GM15510 (cell line): ENCODE measurements around the gene ULK4.

ENCODE experiments used
- POLR2A ChIP-seq: IDR thresholded peaks from 3 replicates; pipeline ENCODE4 v1.6.1; 2011; ENCODE audit warnings: borderline replicate concordance; ENCODE audit not compliant: insufficient read length; ENCODE audit errors: extremely low read depth

The ULK4 gene

DNA sequence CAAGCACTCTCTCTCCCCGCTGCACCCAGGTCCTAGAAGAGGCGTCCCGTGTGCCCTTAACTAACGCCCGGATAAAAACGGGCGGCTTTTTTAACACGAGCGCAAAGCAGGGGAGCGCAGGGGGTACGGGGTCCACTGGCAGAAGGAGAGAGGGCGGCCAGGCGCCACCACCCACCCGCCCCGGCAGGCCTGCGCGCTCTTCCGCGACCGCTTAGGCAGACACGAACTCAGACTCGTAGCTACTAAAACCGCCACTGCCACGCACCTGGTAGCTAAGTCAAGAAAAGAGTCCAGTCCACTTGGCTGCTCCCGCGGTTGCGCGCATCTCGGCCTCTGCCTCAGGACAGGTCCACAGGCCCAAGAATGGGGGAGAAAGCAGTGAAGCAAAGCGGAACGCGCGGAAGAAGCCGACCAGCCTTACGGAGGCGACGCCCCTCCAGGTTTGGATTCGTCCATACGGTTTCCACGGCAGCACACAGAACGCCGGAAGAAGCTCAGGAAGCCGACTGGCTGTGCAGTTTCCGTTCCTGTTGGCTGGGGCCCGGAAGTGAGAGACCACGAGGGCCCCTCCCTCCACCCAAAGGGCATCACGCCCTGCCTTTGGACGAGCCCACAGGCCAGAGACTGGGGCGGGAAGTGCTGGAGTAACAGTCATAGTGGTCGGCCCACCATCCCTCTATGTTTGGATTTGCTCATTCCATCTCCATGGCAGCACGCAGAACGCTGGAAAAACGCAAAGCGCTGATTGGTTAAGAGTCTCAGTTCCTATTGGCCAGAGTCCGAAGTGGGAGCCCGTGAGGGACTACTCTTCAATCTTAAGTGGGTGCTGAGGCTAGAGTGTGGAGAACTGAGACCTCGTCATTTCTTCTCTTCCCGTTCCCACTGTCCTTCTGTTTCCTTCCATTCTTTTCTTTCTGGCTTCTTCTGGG lies at the start of gene ULK4:
Gene ULK4 (minus strand): TSS at position 353 of the 929 bp plus-strand sequence. CDS start 7,344 bp downstream, outside the sequence.
- TF ChIP-seq POLR2A, result peak; percentile 51

DNA sequence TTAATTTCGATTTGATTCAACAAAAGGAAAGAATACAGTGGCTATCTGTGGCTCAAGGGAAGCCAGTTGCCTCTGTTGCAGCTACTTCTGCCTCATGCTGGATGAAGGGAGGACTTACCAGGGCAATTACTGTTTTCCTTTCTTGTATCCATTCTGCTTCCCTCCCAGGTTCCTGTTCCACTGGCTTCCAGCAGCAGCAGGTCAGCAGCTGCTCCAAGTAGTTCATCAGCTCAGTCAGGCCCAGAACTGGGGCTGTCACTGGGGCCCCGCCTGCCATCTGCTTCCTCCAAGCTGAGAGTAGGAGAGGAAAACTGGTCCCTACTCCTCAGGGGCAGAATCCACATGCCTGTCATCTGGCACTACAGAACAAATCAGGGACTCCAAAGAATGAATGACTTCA lies 48.6 kb upstream of the ULK4 start:
- TF ChIP-seq POLR2A, result no peak

DNA sequence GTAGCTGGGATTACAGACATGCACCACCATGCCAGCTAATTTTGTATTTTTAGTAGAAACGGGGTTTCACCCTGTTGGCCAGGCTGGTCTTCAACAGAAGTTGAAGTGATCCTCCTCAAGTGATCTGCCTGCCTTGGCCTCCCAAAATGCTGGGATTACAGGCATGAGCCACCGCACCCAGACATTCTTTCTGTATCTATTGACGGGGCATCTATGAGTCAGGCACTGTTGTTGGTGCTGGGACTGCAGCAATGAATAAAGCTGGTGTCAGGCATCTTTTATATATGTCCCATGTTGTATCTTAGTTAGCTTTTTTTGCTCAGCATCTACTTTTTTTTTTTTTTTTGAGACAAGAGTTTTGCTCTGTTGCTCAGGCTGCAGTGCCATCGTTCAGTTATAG lies 47.6 kb upstream of the ULK4 start:
- TF ChIP-seq POLR2A, result no peak

DNA sequence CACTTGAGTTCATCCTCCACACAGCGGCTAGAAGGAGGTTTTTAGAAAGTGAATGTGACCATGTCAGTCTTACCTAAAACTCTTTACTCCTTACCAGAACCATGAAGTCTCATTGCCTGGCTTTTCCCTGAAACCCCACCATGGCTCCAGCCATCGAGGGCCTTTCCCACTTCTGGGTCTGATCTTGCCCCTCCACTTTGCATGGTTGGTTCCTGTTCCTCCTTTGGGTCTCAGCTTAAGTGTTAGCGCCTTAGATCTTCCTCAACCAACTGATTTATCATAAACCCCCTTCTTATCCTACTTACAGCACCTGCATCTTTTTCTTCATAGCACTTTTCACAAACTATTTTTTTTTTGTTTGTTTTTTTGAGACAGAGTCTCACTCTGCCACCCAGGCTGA lies 45.9 kb upstream of the ULK4 start:
- no peak for TF ChIP-seq POLR2A

DNA sequence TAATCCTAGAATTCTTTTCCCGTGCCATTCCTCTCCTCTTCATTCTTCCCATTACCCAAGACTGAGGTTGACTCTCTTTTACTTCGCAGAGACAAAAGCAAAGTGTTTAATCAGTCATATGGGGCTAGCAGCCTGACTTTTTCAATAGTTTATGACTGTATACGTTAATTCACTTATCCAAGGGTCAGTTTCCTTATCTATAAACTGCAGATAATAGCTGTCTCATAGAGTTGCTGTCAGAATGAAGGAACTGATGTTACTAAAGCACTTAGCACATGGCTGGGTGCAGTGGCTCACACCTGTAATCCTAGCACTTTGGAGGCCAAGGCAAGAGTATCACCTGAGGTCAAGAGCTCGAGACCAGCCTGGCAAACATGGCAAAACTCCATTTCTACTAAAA lies 43.5 kb upstream of the ULK4 start:
- TF ChIP-seq POLR2A, result no peak

DNA sequence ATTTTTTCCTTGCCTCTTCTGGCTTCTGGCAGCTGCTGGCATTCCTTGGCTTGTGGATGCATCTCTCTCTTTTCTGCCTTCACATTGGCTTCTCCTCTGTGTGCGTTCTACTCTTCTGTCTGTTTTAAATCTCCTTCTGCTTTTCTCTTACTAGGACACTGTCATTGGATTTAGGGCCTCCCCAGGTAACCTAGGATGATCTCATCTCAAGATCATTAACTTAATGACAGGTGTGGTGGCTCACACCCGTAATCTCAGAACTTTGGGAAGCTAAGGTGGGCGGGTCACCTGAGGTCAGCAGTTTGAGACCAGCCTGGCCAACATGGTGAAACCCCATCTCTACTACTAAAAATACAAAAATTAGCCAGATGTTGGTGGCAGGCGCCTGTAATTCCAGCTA lies 40.9 kb upstream of the ULK4 start:
- no peak for TF ChIP-seq POLR2A

DNA sequence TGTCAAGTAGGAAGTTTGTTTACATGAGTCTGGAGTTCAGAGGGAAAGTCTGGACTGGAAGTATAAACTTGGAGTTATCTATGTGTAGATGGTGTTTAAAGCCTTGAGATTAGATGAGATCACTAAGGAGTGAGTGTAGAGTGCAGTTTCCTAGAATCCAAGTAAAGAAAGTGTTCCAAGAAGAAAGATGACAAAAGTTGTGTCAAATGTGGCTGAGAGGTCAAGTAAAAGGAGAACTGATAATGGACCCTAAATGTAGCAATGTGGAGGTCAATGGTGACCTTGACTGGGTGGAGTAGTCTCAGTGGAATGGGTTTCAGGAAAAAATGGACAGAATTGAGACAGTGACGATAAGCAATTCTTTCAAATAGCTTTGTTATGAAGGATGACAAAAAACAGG lies 39.9 kb upstream of the ULK4 start:
- no peak for TF ChIP-seq POLR2A

DNA sequence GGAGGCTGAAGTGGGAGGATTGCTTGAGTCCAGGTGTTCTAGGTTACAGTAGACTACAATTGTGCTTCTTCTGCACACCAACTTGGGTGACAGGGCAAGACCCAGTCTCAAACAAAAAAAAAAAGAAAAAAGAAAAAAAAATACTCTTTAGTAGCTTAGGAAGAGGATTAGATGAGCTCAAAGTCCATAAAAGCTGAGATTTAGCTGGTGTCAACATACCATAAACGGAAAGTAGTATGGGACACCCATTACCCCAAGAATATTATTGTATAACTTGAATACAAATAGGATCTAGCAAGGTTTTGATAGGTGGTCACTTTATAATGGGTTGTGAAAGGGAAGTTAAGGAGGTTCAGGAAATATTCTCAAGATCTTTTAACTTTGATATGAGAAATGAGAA lies 38.0 kb upstream of the ULK4 start:
- no peak for TF ChIP-seq POLR2A

DNA sequence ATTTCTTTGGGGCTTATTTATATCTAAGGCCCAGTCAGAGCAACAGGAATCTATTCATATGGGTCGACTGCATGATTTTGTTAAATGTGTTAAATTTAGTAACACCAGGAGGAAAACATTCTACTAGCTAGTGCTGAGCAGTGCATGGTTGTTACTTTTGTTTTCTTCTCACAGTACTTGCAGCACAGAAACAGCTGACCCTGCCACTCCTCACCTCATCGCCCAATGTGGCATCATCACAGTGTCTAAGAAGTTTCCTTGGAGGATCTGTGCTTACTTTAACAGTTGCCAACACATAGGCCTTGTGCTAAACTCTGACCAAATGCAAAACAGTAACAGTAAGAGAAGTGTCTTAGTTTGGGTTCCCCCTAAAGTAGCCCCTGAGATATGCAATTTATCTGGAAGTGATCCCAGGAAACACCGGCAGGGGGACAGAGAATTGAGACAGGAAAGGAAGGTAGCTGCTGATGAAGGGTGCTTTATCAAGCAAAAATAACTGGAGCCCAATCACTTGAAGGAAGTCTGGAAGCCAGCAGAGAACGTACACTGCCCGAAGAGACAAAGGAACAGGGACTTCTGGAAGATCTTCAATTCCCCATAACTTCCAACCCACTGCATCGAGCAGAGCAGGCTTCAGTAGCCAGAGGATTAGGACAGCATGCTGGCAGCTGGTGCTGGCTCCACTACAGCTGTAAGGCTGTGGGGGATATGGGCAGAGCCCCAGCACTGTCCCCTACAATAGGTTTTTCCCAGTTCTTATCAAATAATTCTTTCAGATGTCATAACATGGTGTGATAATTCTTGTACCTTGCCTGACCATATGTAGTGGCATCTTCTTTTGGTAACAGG lies 36.0 kb upstream of the ULK4 start:
- TF ChIP-seq POLR2A, result no peak

DNA sequence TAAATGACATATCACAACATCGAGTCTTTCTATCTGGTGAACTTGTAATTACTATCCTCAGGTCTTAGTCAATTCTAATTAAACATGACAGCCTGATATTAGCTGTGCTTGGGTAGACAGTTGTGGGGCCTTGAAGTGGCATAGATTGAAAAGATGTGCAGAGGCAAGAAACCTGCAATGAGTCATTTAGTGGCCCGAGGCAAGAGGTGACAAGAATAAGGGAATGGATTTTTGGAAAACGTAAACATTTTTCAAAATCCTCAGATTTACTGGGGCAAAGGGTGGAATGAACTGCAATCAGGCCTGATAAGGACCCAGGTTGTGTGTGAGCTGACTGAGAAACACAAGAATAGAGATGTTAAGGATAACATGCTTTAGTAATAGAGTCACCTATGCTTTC lies 29.5 kb upstream of the ULK4 start:
- no peak for TF ChIP-seq POLR2A

DNA sequence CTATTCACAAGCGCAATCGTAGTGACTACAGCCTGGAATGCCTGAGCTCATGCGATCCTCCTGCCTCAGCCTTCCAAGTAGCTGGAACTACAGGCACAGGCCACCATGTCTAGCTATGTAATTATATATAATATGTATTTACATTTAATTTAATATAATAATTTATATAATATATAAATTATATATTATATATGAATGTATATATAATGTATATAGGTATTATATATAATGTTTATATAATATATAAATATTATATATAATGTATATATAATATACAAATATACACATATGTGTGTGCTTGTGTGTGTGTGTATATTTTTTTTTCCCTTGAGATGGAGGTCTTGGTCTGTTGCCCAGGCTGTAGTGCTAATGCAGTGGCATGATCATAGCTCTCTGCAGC lies 27.6 kb upstream of the ULK4 start:
- no peak for TF ChIP-seq POLR2A

DNA sequence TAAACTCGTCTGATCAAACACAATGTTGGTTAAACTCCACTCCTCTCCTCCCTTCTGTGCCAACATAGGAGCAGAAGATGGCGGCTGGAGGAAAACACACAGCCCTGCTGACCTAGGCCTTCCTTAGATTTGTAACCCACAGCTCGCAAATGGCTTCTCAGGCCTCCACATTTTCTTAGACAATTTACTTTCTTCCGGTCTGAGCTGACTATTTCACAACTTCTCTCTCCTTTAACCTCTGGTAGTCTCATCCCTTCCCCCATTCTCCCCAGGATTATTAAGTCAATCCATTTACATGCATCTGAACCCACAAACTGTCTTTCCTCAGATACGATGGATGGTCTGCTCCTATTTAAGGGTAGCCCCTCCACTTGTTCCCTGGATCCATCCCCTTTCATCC lies 25.7 kb upstream of the ULK4 start:
- no peak for TF ChIP-seq POLR2A

DNA sequence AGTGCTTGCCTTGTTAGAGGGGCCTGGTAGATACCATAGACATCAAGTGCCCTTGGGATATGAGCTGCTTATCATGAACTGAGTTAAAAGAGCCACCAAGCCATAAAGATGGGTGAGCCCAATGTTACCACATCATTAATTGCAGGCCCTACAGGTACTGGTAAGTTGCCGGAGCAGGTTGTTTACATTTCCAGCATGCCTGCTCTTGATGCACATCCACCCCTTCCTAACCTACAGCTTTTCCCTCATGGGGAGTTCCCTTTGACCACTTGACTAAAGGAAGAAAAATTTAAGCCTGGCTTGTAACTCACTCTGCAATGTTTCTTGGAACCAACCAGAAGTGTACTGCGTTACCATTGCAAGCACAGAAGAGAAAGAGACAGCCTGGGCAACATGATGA lies 24.7 kb upstream of the ULK4 start:
- no peak for TF ChIP-seq POLR2A

DNA sequence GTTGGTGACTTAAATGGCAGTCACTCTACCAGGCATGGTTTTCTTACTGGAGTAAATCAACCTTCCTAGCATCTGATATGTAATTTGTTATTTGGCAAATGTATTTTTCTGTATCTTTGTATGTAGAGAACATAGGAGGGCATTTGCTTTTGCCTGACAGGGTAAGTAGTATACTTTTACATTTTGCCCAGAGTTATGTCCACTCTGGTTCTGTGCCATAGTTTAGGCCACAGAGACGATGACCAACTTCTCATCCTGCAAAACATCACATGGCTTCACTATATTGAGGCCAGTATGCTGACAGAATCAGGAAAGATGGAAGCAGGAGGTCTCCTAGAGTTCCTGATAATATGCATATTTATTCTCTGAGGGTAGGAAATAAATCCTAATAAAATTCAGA lies 23.1 kb upstream of the ULK4 start:
- TF ChIP-seq POLR2A, result no peak

DNA sequence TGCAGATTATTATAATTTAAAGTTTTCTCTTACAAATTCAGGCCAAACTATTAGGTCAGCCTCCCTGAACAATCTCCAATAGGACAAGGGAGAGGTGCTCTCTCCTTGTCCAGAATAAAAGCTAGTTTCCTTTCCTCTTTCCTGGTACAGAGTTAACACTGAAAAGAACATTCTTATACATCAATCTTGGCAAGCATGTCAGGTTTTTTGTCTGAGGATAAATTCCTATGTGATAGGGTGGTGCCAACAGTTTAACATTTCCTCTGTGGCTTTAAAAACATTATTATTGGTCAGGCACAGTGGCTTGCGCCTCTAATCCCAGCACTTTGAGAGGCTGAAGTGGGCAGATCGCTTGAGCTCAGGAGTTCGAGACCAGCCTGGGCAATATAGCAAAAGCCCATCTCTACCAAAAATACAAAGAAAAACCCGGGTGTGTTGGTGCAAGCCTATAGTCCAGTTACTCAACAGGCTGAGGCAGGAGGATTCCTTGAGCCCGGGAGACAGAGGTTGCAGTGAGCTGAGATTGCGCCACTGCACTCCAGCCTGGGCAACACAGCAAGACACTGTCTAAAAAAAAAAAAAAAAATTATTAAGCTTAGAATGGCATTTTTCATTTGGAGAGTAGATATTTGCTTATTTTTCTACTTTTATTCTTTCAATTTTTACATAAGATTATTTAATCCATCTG lies 13.7 kb upstream of the ULK4 start:
- no peak for TF ChIP-seq POLR2A
